Ectodermal cell (in vitro differentiated cells): ENCODE data around the gene RNF113B.

Experiments used
- H3K27ac ChIP-seq: 2 replicates; pipeline ENCODE4 v1.7.0; 2013; ENCODE audit warnings: mild to moderate bottlenecking, low read depth, low read length; ENCODE audit not compliant: insufficient read depth, poor library complexity, severe bottlenecking
- H3K27me3 ChIP-seq: 2 replicates; pipeline ENCODE4 v1.7.0; 2013; ENCODE audit warnings: mild to moderate bottlenecking, low read length; ENCODE audit not compliant: insufficient read depth, control insufficient read depth, poor library complexity, severe bottlenecking
- H3K36me3 ChIP-seq: one replicate; pipeline ENCODE4 v1.7.0; 2013; ENCODE audit warnings: low read length; ENCODE audit not compliant: control insufficient read depth, insufficient read depth
- H3K4me1 ChIP-seq: one replicate; pipeline ENCODE4 v1.7.0; 2013; ENCODE audit warnings: low read length; ENCODE audit not compliant: control insufficient read depth, insufficient read depth
- H3K4me3 ChIP-seq: 2 replicates; pipeline ENCODE4 v1.7.0; 2013; ENCODE audit warnings: low read depth, low read length, control low read depth; ENCODE audit not compliant: insufficient read depth
- H3K9me3 ChIP-seq: 2 replicates; pipeline ENCODE4 v1.7.0; 2013; ENCODE audit warnings: mild to moderate bottlenecking, low read length, moderate library complexity; ENCODE audit not compliant: control insufficient read depth
- WGBS, 2 experiments: methylation state at CpG; one replicate each; pipeline ENCODE4 v1.1.7; 2013; ENCODE audit warnings: missing lambda C conversion rate in 2 of 2; 5-methylcytosine and 5-hydroxymethylcytosine counted together

The RNF113B gene

DNA sequence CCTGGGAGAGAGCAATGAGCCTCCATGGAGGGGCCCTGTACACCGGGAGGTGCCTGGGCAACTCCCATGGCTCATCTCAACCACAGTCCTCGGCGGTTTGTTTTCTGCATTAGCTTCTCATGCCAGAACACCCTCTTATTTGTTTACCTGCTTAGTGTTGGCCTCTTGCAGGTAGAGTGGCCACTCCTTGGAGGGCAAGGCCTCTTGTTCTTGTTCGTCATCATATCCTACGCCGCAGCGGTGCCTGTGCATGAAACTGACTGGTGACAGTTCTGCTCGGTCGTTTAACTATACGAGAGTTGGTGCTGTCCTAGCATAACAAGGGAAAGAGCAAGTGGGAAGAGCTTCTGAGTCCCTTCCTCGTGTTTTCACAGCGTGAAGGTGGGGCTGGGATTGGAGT, 40.5 kb upstream of the RNF113B start:
- H3K36me3 ChIP-seq: no peaks in the 10 kb centered on the region
- H3K4me3 ChIP-seq: no peak overlapping the region
- WGBS, 2 experiments: 95 to 96% methylated on average over 12 of the region's 12 CpGs
- H3K9me3 ChIP-seq: no peaks in the 10 kb centered on the region
- no peak overlapping the region for H3K27ac ChIP-seq
- H3K4me1 ChIP-seq: no peaks in the 10 kb centered on the region
- no peaks in the 10 kb centered on the region for H3K27me3 ChIP-seq

DNA sequence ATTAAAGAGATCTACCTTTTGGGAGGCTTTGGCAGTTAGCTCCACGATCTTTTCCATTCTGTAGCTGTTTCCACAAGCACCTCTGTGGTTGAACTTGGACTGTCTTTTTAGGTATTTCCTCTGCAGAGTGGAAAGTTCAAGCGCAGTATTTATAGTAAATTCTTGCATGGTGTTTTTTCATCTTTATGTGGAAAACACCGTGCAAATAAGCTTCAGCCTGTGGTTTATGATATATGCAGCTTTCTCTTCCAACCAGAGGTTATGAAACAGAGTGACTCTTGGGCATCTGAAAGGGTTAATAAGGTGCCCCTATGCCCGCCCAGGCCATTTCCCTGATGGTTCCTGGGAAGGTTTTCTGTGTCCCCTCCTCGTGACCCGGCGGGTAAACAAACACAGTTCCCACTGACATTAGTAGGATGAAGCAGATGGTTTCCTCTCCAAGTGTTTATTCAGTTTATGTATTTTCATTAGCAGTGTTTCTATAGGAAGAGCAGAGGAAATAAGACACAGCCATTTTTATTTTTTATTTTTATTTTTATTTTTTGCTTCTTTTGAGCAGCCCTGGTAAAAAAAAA, 39.7 kb upstream of the RNF113B start:
- H3K4me1 ChIP-seq: no peaks in the 10 kb centered on the region
- H3K9me3 ChIP-seq: no peaks in the 10 kb centered on the region
- no peak overlapping the region for H3K27ac ChIP-seq
- 80 to 83% methylated on average over 7 of the region's 7 CpGs for WGBS, 2 experiments
- H3K27me3 ChIP-seq: no peaks in the 10 kb centered on the region
- H3K4me3 ChIP-seq: no peak overlapping the region
- H3K36me3 ChIP-seq: no peaks in the 10 kb centered on the region

DNA sequence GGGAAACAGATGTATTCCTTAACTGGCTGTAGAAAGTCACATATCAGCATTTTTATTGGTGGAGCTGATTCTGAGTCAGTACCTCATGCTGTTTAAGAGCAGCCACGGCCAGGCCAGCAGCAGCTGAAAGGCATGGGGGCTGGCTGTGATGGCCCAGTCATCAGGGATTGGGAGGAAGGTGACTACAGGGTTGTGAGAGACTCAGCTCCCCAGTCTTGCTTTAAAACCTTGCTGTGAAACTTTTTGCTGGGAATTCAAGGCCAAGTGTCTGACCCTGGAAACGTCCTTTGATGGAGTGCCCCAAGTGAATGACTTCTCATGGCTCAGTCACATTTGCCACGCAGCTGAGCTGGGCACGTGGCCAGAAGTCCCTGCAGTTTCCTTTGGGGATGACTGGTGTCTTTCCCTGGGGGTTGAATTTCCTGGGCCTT, 39.1 kb upstream of the RNF113B start:
- WGBS, 2 experiments: 86 to 89% methylated on average over 4 of the region's 4 CpGs
- Histone ChIP-seq H3K9me3 (no peaks in the 10 kb centered on the region), H3K36me3 (no peaks in the 10 kb centered on the region), H3K27ac (no peak overlapping the region), H3K4me3 (no peak overlapping the region), H3K27me3 (no peaks in the 10 kb centered on the region), H3K4me1 (no peaks in the 10 kb centered on the region)

- 92 to 93% methylated on average over 6 of the region's 6 CpGs for WGBS, 2 experiments
- H3K27me3 ChIP-seq: no peaks in the 10 kb centered on the region
- no peak overlapping the region for H3K27ac ChIP-seq
- no peaks in the 10 kb centered on the region for H3K9me3 ChIP-seq
- no peaks in the 10 kb centered on the region for H3K4me1 ChIP-seq
- H3K4me3 ChIP-seq: no peak overlapping the region
- H3K36me3 ChIP-seq: no peaks in the 10 kb centered on the region
Measured at GRCh38 chr13:98215508-98215907, 38.4 kb upstream of the RNF113B start.

DNA sequence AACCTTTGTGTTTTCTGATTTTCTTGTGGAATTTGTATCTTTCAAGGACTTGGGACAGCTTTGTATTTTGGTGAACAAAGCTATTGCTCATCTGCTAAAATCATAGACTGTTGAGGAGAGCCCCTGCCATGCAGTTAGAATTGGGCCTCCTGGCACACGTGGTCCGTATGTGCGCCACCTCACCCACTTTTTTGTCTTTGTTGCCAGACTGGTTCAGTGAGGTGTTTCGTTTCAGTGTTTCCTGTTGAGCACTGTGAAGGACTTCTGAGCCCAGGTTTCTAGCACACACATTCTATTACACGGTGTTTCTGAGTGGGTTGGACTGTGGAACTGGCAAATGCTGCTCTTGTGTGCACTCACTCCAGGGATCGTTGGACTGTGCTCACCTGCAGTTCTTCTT, 37.6 kb upstream of the RNF113B start:
- Histone ChIP-seq H3K9me3 (no peaks in the 10 kb centered on the region), H3K4me1 (no peaks in the 10 kb centered on the region), H3K4me3 (no peak overlapping the region), H3K36me3 (no peaks in the 10 kb centered on the region), H3K27ac (no peak overlapping the region), H3K27me3 (no peaks in the 10 kb centered on the region)
- 95% methylated on average over 6 of the region's 6 CpGs for WGBS, 2 experiments

GRCh38 chr13:98214008-98214643, 37.1 kb upstream of the RNF113B start:
- no peaks in the 10 kb centered on the region for H3K36me3 ChIP-seq
- WGBS, 2 experiments: 81 to 84% methylated on average over 15 to 16 of the region's 16 CpGs
- no peaks in the 10 kb centered on the region for H3K27me3 ChIP-seq
- no peak overlapping the region for H3K27ac ChIP-seq
- H3K4me3 ChIP-seq: no peak overlapping the region
- no peaks in the 10 kb centered on the region for H3K4me1 ChIP-seq
- no peaks in the 10 kb centered on the region for H3K9me3 ChIP-seq

DNA sequence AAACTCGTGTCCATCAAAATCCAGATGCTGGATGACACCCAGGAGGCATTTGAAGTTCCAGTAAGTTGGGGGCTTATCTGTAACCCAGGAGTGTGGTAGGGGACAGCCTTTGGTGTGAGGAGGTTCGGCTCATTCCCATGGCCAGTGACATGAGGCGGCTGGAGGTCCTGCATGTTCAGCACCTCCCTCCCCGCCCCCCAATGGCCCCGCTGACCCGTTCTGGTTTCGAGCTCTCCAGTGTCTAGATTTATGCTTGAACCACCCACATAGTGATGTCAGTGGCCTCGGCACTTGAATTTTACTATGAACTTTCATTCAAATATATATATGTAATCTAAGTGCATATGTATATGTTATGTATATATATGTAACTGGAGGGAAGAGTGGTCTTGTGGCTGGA, 36.3 kb upstream of the RNF113B start:
- Histone ChIP-seq H3K36me3 (no peaks in the 10 kb centered on the region), H3K9me3 (no peaks in the 10 kb centered on the region), H3K27me3 (no peaks in the 10 kb centered on the region), H3K27ac (no peak overlapping the region), H3K4me1 (no peaks in the 10 kb centered on the region), H3K4me3 (no peak overlapping the region)
- WGBS, 2 experiments: 95% methylated on average over 7 of the region's 8 CpGs

- Histone ChIP-seq H3K4me3 (no peak overlapping the region), H3K27me3 (no peaks in the 10 kb centered on the region), H3K4me1 (no peaks in the 10 kb centered on the region), H3K27ac (no peak overlapping the region), H3K9me3 (no peaks in the 10 kb centered on the region), H3K36me3 (no peaks in the 10 kb centered on the region)
- 94 to 95% methylated on average over 1 to 3 of the region's 5 CpGs for WGBS, 2 experiments
Measured at GRCh38 chr13:98212763-98213162, 35.7 kb upstream of the RNF113B start.

- no peak overlapping the region for H3K4me3 ChIP-seq
- H3K27ac ChIP-seq: no peak overlapping the region
- no peaks in the 10 kb centered on the region for H3K9me3 ChIP-seq
- 95 to 96% methylated on average over 5 of the region's 5 CpGs for WGBS, 2 experiments
- no peaks in the 10 kb centered on the region for H3K36me3 ChIP-seq
- H3K27me3 ChIP-seq: no peaks in the 10 kb centered on the region
- H3K4me1 ChIP-seq: peaks cover 7% of the 10 kb centered on the region
Measured at GRCh38 chr13:98208606-98209005, 31.5 kb upstream of the RNF113B start.

- H3K27ac ChIP-seq: no peak overlapping the region
- H3K4me1 ChIP-seq: peaks cover 7% of the 10 kb centered on the region
- H3K36me3 ChIP-seq: no peaks in the 10 kb centered on the region
- H3K27me3 ChIP-seq: no peaks in the 10 kb centered on the region
- no peak overlapping the region for H3K4me3 ChIP-seq
- H3K9me3 ChIP-seq: no peaks in the 10 kb centered on the region
- 64 to 67% methylated on average over 4 of the region's 4 CpGs for WGBS, 2 experiments
Measured at GRCh38 chr13:98207416-98207815, 30.3 kb upstream of the RNF113B start.
